Body of pancreas (tissue), 4 donors: ENCODE data around the gene ISYNA1.

Experiments used
- CTCF ChIP-seq, 7 experiments: fragments of 450-650 bp in 4 of 7; fragments of 200-600 bp in 3 of 7; sonication (generic) in 3 of 7; IDR thresholded peaks; one replicate each; pipeline ENCODE4 v1.5.1; 2016 to 2019; ENCODE audit warnings: antibody characterized with exemption in 7 of 7
- POLR2A ChIP-seq, 3 donors: fragments of 450-650 bp; IDR thresholded peaks; one replicate each; pipeline ENCODE4 v1.6.1; 2016; ENCODE audit warnings: antibody characterized with exemption in 3 of 3, mild to moderate bottlenecking in 2 of 3

GRCh38 chr19:18422530-18423191, 15.3 kb downstream of the ISYNA1 start:
- no peak for TF ChIP-seq CTCF (IDR thresholded peaks at IDR 0.05)
- no peak for TF ChIP-seq POLR2A (IDR thresholded peaks at IDR 0.05)
